GM12878 (cell line): ENCODE data around the gene AEN. TPM values are rescaled to one million over a fixed set of nuclear protein-coding genes. Genes with fewer than 3 reads are reported as not detected.

Experiments used
- ATAC-seq: fragments of 200-7000 bp; cut with Tn5 transposase; 3 replicates; pipeline ENCODE4 v1.9.1; 2020; ENCODE audit warnings: mild to moderate bottlenecking, moderate library complexity
- BruUV-seq: library from RNA; stranded (reverse); fragments of 400-500 nt; replicated peaks from 2 replicates; lab custom pipeline; 2021; lab: Mats Ljungman, UMichigan
- CTCF ChIA-PET: fragments of 300-600 bp; sonication (Branson Sonifier 250); formaldehyde crosslinking; extraction: SDS; loops from one replicate; lab custom pipeline; 2021; ENCODE audit warnings: inconsistent platforms; lab: Yijun Ruan, JAX
- POLR2A ChIA-PET: fragments of 350-600 bp; formaldehyde crosslinking; extraction: SDS; loops from one replicate; lab custom pipeline; 2021; ENCODE audit warnings: inconsistent platforms; lab: Charles Lee
- RAD21 ChIA-PET: fragments of 300-600 bp; sonication (Branson Sonifier 250); formaldehyde crosslinking; loops from one replicate; lab custom pipeline; 2023; ENCODE audit warnings: antibody characterized with exemption; ENCODE audit not compliant: unreplicated experiment; lab: Charles Lee
- SMC1A ChIA-PET: fragments of 300-600 bp; sonication (Branson Sonifier 250); formaldehyde crosslinking; loops from one replicate; lab custom pipeline; 2023; ENCODE audit not compliant: unreplicated experiment, uncharacterized antibody; lab: Charles Lee
- DNase-seq: peaks from one replicate; pipeline ENCODE4 v3.0.0-alpha.2; 2011; ENCODE audit warnings: low read depth, low spot score
- FAIRE-seq: peaks from 3 replicates; lab custom pipeline; 2011; peaks lifted over from hg19 to GRCh38; lab: Jason Lieb, UNC
- H2AFZ ChIP-seq: 2 replicates; pipeline ENCODE4 v1.6.0; 2011; ENCODE audit warnings: low read depth, low read length, control low read depth; ENCODE audit not compliant: control insufficient read depth
- H3K27ac ChIP-seq: 2 replicates; pipeline ENCODE4 v1.5.1; 2011; ENCODE audit warnings: control low read depth; ENCODE audit not compliant: control insufficient read depth, insufficient read depth
- H3K27me3 ChIP-seq, 2 experiments: replicated peaks in 1 of 2; 2 replicates each; pipeline versions ENCODE4 v1.6.0 to v1.6.1; 2011; ENCODE audit warnings: low read length in 1 of 2; ENCODE audit not compliant: control insufficient read depth in 2 of 2, insufficient read depth in 2 of 2
- H3K36me3 ChIP-seq, 2 experiments: 2 replicates each; pipeline ENCODE4 v1.5.1; 2011; ENCODE audit warnings: low read length in 1 of 2; ENCODE audit not compliant: control insufficient read depth in 2 of 2, insufficient read depth in 2 of 2
- H3K4me1 ChIP-seq: 2 replicates; pipeline ENCODE4 v1.6.1; 2011; ENCODE audit warnings: mild to moderate bottlenecking, low read length, moderate library complexity, mixed read lengths; ENCODE audit not compliant: control insufficient read depth, insufficient read depth
- H3K4me2 ChIP-seq: 2 replicates; pipeline ENCODE4 v1.6.0; 2011; ENCODE audit warnings: control low read depth; ENCODE audit not compliant: control insufficient read depth, insufficient read depth
- H3K4me3 ChIP-seq: fragments of 200-600 bp; sonication (generic); 2 replicates; pipeline ENCODE4 v1.5.1; 2016
- H3K79me2 ChIP-seq: 2 replicates; pipeline ENCODE4 v1.6.0; 2011; ENCODE audit warnings: low read length; ENCODE audit not compliant: control insufficient read depth, insufficient read depth
- H3K9ac ChIP-seq: 2 replicates; pipeline ENCODE4 v1.8.0; 2011; ENCODE audit warnings: low read length, control low read depth, mixed read lengths; ENCODE audit not compliant: control insufficient read depth, insufficient read depth
- H3K9me3 ChIP-seq: replicated peaks from 3 replicates; pipeline ENCODE4 v1.5.1; 2011; ENCODE audit warnings: mild to moderate bottlenecking, low read length; ENCODE audit not compliant: control insufficient read depth, insufficient read depth
- H4K20me1 ChIP-seq: 2 replicates; pipeline ENCODE4 v1.6.0; 2011; ENCODE audit not compliant: control insufficient read depth, insufficient read depth
- ATF2 ChIP-seq: IDR thresholded peaks from 2 replicates; pipeline ENCODE4 v1.6.1; 2012; ENCODE audit warnings: low read length, inconsistent platforms
- CEBPZ ChIP-seq: fragments of 150-350 bp; IDR thresholded peaks from 2 replicates; pipeline ENCODE4 v1.6.1; 2016; ENCODE audit warnings: low read depth, low read length
- EGR1 ChIP-seq, 2 experiments: IDR thresholded peaks; 1 replicate in 1 of 2; 2 replicates in 1 of 2; pipeline ENCODE4 v1.6.1; 2011 to 2012; ENCODE audit warnings: low read depth in 2 of 2, low read length in 2 of 2, borderline replicate concordance in 1 of 2, mild to moderate bottlenecking in 1 of 2, moderate library complexity in 1 of 2
- FOS ChIP-seq: IDR thresholded peaks from 3 replicates; pipeline ENCODE4 v1.6.1; 2011; ENCODE audit warnings: borderline replicate concordance; ENCODE audit not compliant: insufficient read length; ENCODE audit errors: extremely low read depth
- HDAC2 ChIP-seq: fragments of 200-600 bp; sonication (generic); IDR thresholded peaks from 2 replicates; pipeline ENCODE4 v1.6.1; 2017
- HDGF ChIP-seq: fragments of 450-650 bp; IDR thresholded peaks from 2 replicates; pipeline ENCODE4 v1.6.1; 2016; ENCODE audit warnings: antibody characterized with exemption
- HSF1 ChIP-seq: fragments of 150-350 bp; IDR thresholded peaks from 2 replicates; pipeline ENCODE4 v1.6.1; 2014; ENCODE audit warnings: mild to moderate bottlenecking, low read depth, low read length
- MEF2A ChIP-seq: IDR thresholded peaks from 2 replicates; pipeline ENCODE4 v1.6.1; 2011; ENCODE audit warnings: low read depth, mild to moderate bottlenecking, low read length, moderate library complexity; ENCODE audit not compliant: insufficient read depth
- NBN ChIP-seq: fragments of 450-650 bp; IDR thresholded peaks from 2 replicates; pipeline ENCODE4 v1.6.1; 2016
- PML ChIP-seq: IDR thresholded peaks from 2 replicates; pipeline ENCODE4 v1.6.1; 2012; ENCODE audit warnings: low read length, inconsistent platforms
- POU2F2 ChIP-seq: IDR thresholded peaks from 3 replicates; pipeline ENCODE4 v1.6.1; 2011; ENCODE audit warnings: low read depth, mild to moderate bottlenecking, low read length, borderline replicate concordance
- SREBF1 ChIP-seq: IDR thresholded peaks from 2 replicates; pipeline ENCODE4 v1.6.1; 2012; ENCODE audit warnings: mild to moderate bottlenecking, low read length
- ZNF207 ChIP-seq: fragments of 450-650 bp; IDR thresholded peaks from 2 replicates; pipeline ENCODE4 v1.6.1; 2014; ENCODE audit warnings: antibody characterized with exemption, mild to moderate bottlenecking, borderline replicate concordance
- ZNF217 ChIP-seq: fragments of 450-650 bp; IDR thresholded peaks from 2 replicates; pipeline ENCODE4 v1.6.1; 2017; ENCODE audit warnings: antibody characterized with exemption, mild to moderate bottlenecking
- WGBS: methylation state at CpG from one replicate; pipeline ENCODE4 v1.1.6; 2016; ENCODE audit warnings: low lambda C conversion rate; ENCODE audit not compliant: insufficient replicate concordance, insufficient coverage; ENCODE audit errors: missing lambda C conversion rate; 5-methylcytosine and 5-hydroxymethylcytosine counted together
- in situ Hi-C: fragments of 300-500 bp; cut with MboI; formaldehyde crosslinking; loops from 9 replicates; pipeline ENCODE4 v1.14.3; 2018; ENCODE audit warnings: mixed read lengths
- intact Hi-C: fragments of 100-400 bp; cut with micrococcal nuclease; formaldehyde crosslinking; loops from one replicate; pipeline ENCODE4 v1.14.2; 2022; ENCODE audit not compliant: unreplicated experiment
- polyA plus RNA-seq, 11 experiments: library from polyadenylated mRNA; depleted of rRNA in 4 of 11; unstranded in 6 of 11; stranded (reverse) in 5 of 11; fragments of >200 nt; fragmentation: Nextera tagmentation in 4 of 11; fragmentation: Illumina TruSeq in 1 of 11; extraction: Ambion mirVana in 4 of 11; extraction: Trizol in 1 of 11; gene quantifications; 1 replicate in 1 of 11; 2 replicates in 10 of 11; pipeline versions ENCODE4 v1.2.1 to v1.2.3, GENCODE V29; 2011 to 2016; ENCODE audit warnings: inconsistent platforms in 2 of 11, missing spikeins in 2 of 11, low read depth in 1 of 11
- total RNA-seq, 4 experiments: library from RNA; depleted of rRNA in 3 of 4; stranded (reverse); fragments of >200 nt in 3 of 4; fragmentation: Illumina TruSeq in 1 of 4; extraction: Trizol in 1 of 4; gene quantifications; 2 replicates each; pipeline versions ENCODE4 v1.2.1 to v1.2.3, GENCODE V29; 2013 to 2021

Gene AEN
- total and polyA plus RNA-seq, 10 of the 15 experiments (the other 5 are each of a cell fraction or from before 2014, with no cell fraction given): 11.7 to 81.2 (median 53.7) TPM

GRCh38 chr15:88624156-88624970 is 3.2 kb downstream of the AEN start (continued):
- TF ChIP-seq HDAC2: no peak
- no peak for TF ChIP-seq SREBF1
- TF ChIP-seq NBN: peak; percentile 54; the same call in 1 of the 2 replicates
- TF ChIP-seq, all 136 proteins: peak for 15

GRCh38 chr15:88624971-88625490 is 3.9 kb downstream of the AEN start:
- H3K27me3 ChIP-seq: no peaks in the 10 kb centered on the region
- no peak for ATAC-seq
- peak overlapping the region; percentile 98 for H3K4me2 ChIP-seq
- in situ Hi-C loops (loop anchor here (5.0 kb wide), 2 partner anchors 77 to 148 kb away; no protein-coding TSS in a partner anchor), intact Hi-C loops (loop anchor here (1.0 to 5.0 kb wide), 6 partner anchors 32 to 270 kb away; partner anchors contain the start of genes DET1 and HAPLN3)
- H3K4me3 ChIP-seq: peak overlapping the region; percentile 83
- peaks cover 64% of the 10 kb centered on the region for H3K4me1 ChIP-seq
- no peak overlapping the region for H2AFZ ChIP-seq
- H4K20me1 ChIP-seq: peaks cover 24% of the 10 kb centered on the region
- RAD21 ChIA-PET: interaction anchor here (0.7 to 3.7 kb wide), 25 partner anchors 8 to 393 kb away, joined by 3 to 40 read pairs (median 5); partner anchors contain the start of genes MRPL46 and MRPS11
- H3K9ac ChIP-seq: peak overlapping the region; percentile 66
- H3K36me3 ChIP-seq: peaks cover 26 to 28% of the 10 kb centered on the region in 2 experiments
- WGBS: 26% methylated on average over 9 of the region's 9 CpGs
- H3K27ac ChIP-seq: peak overlapping the region; percentile 97
- DNase-seq: no peak
- peaks cover 88% of the 10 kb centered on the region for H3K79me2 ChIP-seq
- H3K9me3 ChIP-seq: no peaks in the 10 kb centered on the region
- BruUV-seq: no TSS peak
- no peak for FAIRE-seq
- POLR2A ChIA-PET: interaction anchor here (0.9 to 2.4 kb wide), 5 partner anchors 11 to 74 kb away, joined by 3 to 8 read pairs (median 4); no protein-coding TSS in a partner anchor
- TF ChIP-seq ZNF207: no peak
- TF ChIP-seq CEBPZ: no peak
- no peak for TF ChIP-seq HDGF
- TF ChIP-seq POU2F2: no peak
- TF ChIP-seq EGR1 (IDR thresholded peaks at IDR 0.05; ENCODE audit: borderline replicate concordance in 1 of 2, low read depth in 2 of 2, low read length in 2 of 2): no peak
- no peak for TF ChIP-seq FOS
- TF ChIP-seq ZNF217: no peak
- TF ChIP-seq PML: no peak
- no peak for TF ChIP-seq HSF1
- TF ChIP-seq MEF2A: no peak
- no peak for TF ChIP-seq ATF2
- TF ChIP-seq, all 136 proteins: peak for 0
- CTCF ChIA-PET: interaction anchor here (0.6 to 5.4 kb wide), 41 partner anchors 8 to 865 kb away, joined by 3 to 79 read pairs (median 5); partner anchors contain the start of genes MRPL46 and MRPS11
- SMC1A ChIA-PET: interaction anchor here (0.6 to 3.6 kb wide), 31 partner anchors 9 to 280 kb away, joined by 3 to 43 read pairs (median 5); partner anchors contain the start of genes ISG20 and MRPL46
